GM18519 (cell line): ENCODE results near the gene C22orf39.

Experiments
- ATAC-seq: cut with Tn5 transposase; IDR thresholded peaks from one replicate; pipeline ENCODE4 v1.9.1; 2021; ENCODE audit warnings: mild to moderate bottlenecking, moderate library complexity; ENCODE audit not compliant: unreplicated experiment, low FRiP score

The C22orf39 gene

GRCh38 chr22:19434401-19434800 lies 13.1 kb downstream of the C22orf39 start:
- ATAC-seq = no peak

GRCh38 chr22:19432133-19432851 lies 15.2 kb downstream of the C22orf39 start, which contains the start of gene MRPL40:
Gene MRPL40 (plus strand): TSS chr22:19432545. CDS start chr22:19432555, 10 bp downstream.
- ATAC-seq = peak; percentile 66

GRCh38 chr22:19431649-19432132 lies 15.8 kb downstream of the C22orf39 start, which contains the start of gene HIRA:
Gene HIRA (minus strand): TSS chr22:19431733. CDS start chr22:19431476, 257 bp downstream.
- ATAC-seq = peak; percentile 22

- no peak for ATAC-seq
Measured at GRCh38 chr22:19430890-19431541, 16.5 kb downstream of the C22orf39 start.

GRCh38 chr22:19429950-19430889 lies 17.3 kb downstream of the C22orf39 start:
- no peak for ATAC-seq

- ATAC-seq = no peak
Measured at GRCh38 chr22:19424186-19424500, 23.4 kb downstream of the C22orf39 start.

- no peak for ATAC-seq
Measured at GRCh38 chr22:19422440-19423301, 24.8 kb downstream of the C22orf39 start.

- no peak for ATAC-seq
Measured at GRCh38 chr22:19420321-19420720, 27.2 kb downstream of the C22orf39 start.

- no peak for ATAC-seq
Measured at GRCh38 chr22:19419464-19420178, 27.9 kb downstream of the C22orf39 start.

GRCh38 chr22:19419086-19419463 lies 28.4 kb downstream of the C22orf39 start:
- no peak for ATAC-seq

- ATAC-seq = no peak
Measured at GRCh38 chr22:19412923-19413322, 34.6 kb downstream of the C22orf39 start.

GRCh38 chr22:19412478-19412877 lies 35.0 kb downstream of the C22orf39 start:
- ATAC-seq = no peak

- no peak for ATAC-seq
Measured at GRCh38 chr22:19411690-19412045, 35.8 kb downstream of the C22orf39 start.

GRCh38 chr22:19410941-19411689 lies 36.4 kb downstream of the C22orf39 start:
- ATAC-seq = no peak

- no peak for ATAC-seq
Measured at GRCh38 chr22:19407649-19408606, 39.6 kb downstream of the C22orf39 start.

- ATAC-seq = no peak
Measured at GRCh38 chr22:19406846-19407245, 40.7 kb downstream of the C22orf39 start.

GRCh38 chr22:19406281-19406811 lies 41.2 kb downstream of the C22orf39 start:
- no peak for ATAC-seq
